Measurements from ENCODE around the gene ACTL6A.

ACTL6A gene

DNA sequence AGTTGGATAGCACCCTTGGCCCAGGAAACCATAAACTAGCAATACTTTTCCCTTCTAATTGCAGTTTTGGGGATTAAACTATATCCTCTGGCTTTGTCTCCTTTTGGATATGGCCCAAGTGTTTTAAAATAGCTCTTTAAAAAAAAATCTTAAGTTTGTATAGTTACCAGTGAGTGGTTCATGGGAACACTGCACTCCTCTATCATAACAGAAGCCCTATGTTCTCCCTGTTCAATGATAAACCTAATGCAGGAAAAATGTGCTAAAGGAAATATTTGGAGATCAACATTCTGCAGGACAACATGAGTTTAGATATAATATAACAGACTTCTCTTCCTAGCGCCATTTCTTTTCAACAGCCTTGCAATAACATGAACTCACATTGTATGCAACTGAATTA, 28.6 kb downstream of the ACTL6A start:
- no peak for DNase-seq

DNA sequence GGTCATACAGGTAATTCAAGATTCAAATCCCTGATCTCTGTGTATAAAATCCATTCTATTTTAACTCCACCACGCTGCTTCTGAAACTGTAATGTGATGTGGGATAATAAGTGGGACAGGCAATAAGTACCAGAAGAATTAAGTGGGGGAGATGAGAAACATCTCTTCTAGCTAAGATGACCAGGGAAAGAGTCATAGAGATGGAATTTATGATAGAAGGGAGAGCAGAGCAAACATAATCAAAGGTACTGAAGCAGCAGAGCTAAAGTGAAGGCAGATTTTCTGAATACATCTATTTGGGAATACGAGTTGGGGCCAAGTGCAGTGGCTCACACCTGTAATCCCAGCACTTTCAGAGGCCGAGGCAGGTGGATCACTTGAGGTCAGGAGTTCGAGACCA, 36.8 kb downstream of the ACTL6A start:
- no peak for DNase-seq

DNA sequence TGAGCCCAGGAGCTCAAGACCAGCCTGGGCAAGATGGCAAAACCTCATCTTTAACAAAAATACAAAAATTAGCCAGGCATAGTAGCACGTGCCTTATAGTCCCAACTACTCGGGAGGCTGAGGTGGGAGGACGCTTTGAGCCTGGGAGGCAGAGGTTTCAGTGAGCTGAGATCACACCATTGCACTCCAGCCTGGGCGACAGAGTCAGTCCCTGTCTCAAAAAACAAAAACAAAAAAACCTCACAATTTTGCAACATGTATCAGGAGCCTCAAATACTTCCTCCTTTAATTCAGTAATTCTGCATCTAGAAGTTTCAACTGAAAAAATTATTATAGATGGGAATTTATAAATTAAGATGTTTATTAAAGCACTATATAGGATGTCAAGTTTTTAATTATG, 40.6 kb downstream of the ACTL6A start:
- no peak for DNase-seq

GRCh38 chr3:179603831-179604230, 41.1 kb downstream of the ACTL6A start:
- no peak for DNase-seq

DNA sequence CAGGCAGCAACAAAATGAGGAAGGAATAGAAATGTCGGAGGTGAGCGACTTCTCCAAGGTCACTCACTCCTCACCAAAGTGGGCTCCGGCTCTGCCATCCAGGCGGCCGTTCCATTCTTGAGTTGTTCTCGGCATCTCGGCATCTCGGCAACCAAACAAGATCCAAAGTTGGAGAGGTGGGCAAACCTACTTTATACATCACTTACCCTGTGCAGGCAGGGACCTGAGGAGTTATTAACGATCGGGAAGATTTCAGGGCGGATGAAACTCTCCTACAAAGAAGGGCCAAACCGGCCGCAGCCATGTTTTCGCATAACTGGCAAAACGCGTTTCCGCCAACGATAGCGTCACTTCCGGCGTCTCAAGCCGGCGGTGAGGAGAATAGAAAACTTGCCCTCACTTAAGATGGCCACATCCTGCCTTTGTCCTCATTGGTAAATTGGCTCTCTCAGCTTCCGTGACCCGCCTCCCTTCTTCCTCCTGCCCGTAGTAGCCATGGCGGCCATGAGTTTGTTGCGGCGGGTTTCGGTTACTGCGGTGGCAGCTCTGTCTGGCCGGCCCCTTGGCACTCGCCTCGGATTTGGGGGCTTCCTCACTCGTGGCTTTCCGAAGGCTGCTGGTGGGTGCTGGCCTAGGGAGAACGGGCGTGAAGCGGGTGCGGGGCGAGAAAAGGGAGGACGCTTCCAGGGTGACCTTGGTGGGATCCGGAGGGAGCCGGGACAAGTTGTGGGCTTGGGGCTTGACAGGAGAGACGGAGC, 41.8 kb downstream of the ACTL6A start, which contains the start of the genes MRPL47 and NDUFB5:
TSS of gene MRPL47 (minus strand) at position 318 of the 758 bp plus-strand sequence. CDS start at position 304, 14 bp downstream.
TSS of gene NDUFB5 (plus strand) at position 474 of the 758 bp plus-strand sequence. CDS start at position 496, 22 bp downstream.
- DNase-seq = peak; percentile 99

- DNase-seq = no peak
These were observed 43.9 kb downstream of the ACTL6A start for GRCh38 chr3:179606534-179607085.

DNA sequence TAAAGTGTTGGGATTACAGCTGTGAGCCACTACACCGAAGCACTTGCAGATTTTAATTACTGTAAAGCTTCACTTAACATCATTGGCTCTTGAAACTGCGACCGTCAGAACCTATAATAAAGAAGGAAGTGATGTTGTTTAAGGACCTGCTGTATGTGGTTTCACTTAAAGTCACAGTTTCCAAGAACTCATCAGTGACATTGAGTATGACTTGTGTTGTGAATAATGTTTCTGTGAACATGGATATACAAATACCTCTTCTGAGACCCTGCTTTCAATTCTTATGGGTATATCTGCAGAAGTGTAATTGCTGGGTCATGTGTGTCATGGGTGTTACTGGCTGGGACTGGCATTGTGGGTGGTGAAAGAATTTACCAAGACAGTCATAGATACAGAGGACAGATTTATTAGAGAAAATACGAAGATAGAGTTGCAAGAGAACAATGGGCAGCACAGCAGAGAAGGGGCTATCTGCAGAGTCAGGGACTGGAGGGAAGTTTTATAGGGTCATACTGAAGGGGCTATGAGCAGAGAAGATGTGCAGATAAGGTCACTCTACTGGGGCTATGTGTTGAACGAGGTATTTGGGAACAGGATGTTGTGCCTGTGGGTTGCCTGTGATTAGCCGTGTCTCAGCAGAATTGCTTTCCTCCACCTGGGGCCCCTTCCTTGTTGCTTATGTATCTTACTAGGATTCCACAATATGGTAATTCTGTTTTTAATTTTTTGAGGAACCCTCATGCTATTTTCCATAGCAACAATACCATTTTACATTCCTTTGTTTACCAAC, 46.4 kb downstream of the ACTL6A start:
- DNase-seq = no peak

DNA sequence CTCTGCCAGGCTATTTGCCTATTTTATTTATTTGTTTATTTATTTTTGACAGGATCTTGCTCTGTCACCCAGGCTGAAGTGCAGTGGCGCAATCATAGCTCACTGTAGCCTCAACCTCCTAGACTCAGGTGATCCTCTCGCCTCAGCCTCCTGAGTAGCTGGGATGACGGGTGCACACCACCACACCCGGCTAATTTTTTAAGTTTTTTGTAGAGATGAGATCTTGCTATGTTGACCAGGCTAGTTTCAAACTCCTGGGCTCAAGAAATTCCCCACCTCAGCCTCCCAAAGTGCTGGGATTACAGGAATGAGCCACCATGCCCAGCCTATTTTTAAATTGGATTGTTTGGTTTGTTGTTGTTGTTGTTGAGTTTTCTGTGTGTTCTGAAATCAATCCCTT, 47.3 kb downstream of the ACTL6A start:
- no peak for DNase-seq

GRCh38 chr3:179613807-179614206, 51.1 kb downstream of the ACTL6A start:
- no peak for DNase-seq

DNA sequence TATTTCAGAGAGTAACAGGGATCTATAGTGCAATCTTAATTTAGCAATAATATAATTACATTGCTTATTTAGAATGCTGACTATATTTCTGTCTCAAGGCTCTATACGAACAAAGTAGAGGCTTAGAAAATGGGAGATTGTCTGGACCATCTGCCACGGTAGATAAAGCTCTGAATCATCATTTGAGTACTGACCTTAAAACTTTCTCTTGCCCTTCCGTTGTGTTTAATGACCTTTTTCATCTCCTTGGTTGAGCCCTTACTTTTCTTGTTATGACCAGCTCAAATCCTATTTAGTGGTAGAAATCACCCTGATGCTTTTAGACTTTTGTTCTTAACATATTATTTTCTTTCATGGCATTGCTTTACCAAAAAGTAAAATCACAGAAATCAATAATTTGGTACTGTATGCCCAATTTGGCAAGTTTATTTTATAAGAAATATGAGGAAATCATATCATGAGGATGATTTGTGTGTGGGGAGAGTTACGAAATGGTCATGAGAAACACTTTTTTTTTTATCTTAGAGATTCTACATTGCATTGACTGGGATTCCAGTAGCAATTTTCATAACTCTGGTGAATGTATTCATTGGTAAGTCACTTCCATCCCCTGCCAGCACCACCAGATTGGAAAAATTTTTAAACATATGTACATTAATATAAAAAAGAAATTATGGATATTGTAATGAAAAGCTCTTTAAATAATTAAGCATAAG, 52.9 kb downstream of the ACTL6A start:
- no peak for DNase-seq

DNA sequence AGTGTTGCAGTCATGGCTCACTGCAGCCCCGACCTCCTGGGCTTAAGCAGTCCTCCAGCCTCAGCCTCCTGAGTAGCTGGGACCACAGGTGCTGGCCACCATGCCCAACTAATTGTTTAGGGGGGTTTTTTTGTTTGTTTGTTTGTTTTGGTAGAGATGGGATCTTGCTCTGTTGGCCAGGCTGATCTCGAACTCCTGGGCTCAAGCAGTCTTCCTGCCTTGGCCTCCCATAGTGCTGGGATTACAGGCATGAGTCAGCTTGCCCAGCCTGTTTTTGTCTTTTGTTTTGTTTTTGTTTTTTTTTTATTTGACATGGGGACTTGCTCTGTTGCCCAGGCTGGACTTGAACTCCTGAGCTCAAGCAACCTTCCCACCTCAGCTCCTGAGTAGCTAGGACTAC, 59.3 kb downstream of the ACTL6A start:
- no peak for DNase-seq

DNA sequence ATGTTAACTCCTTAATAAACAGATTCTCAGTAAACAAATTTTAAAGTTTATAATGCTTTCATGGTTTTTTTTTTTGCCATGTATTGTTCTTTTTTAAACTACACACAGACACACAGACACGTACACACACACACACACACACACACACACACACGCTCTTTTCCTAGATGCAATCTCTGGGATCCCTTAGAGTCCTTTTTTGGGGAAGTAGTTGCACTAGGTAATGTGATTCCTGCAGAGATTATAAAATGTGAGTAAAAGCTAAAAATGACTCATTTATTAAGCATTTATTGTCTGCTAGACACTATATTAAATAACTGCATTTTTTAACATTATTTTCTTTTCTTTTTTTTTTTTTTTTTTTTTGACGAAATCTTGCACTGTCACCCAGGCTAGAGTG, 61.7 kb downstream of the ACTL6A start:
- DNase-seq = no peak

DNA sequence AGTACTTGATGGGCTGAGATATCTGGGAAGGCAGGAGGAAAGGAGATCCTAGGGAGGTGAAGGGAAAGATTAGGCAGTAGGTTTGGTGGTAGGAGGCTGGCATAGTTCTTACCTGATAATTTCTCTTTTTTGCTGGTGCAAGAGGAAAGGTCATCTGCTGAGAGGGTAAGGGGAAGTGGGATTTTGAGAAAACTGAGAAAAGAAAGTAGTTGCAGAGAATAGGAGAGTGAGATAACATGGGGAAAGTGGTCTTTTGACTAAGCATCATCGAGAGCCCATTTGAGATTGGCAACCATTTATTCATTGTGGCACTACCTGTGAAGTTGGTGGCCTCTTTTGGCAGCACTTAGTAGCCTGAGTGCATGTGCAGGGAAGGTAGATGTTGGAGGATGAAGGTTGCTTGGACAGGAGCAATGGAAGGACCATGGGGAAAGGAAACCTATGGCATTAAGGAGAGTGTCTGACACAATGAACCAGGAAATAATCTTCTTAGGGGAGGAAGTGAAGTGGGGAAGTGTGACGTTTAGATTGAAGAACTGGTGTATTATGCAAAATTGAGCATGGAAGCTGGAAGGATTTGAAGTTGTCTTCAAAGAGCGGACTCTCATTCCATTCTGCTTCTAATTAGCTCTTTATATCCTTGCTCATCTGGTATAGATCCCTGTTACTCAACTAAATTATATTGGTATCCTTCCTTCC, 68.2 kb downstream of the ACTL6A start:
- no peak for DNase-seq

All from NCI-H69 (cell line).